Testis (tissue), 2 donors: ENCODE data around the gene TGFBR3.

Experiments used
- POLR2A ChIP-seq: fragments of 450-650 bp; IDR thresholded peaks from one replicate; pipeline ENCODE4 v1.6.1; 2017; ENCODE audit warnings: antibody characterized with exemption, mild to moderate bottlenecking, moderate library complexity
- TF ChIP-seq, protein P1 (sequence below), 3 experiments: fragments of 450-650 bp in 2 of 3; fragments of 200-600 bp in 1 of 3; sonication (generic) in 1 of 3; IDR thresholded peaks; one replicate each; pipeline ENCODE4 v1.5.1; 2016 to 2019; ENCODE audit warnings: antibody characterized with exemption in 3 of 3, mild to moderate bottlenecking in 2 of 3, moderate library complexity in 1 of 3

DNA sequence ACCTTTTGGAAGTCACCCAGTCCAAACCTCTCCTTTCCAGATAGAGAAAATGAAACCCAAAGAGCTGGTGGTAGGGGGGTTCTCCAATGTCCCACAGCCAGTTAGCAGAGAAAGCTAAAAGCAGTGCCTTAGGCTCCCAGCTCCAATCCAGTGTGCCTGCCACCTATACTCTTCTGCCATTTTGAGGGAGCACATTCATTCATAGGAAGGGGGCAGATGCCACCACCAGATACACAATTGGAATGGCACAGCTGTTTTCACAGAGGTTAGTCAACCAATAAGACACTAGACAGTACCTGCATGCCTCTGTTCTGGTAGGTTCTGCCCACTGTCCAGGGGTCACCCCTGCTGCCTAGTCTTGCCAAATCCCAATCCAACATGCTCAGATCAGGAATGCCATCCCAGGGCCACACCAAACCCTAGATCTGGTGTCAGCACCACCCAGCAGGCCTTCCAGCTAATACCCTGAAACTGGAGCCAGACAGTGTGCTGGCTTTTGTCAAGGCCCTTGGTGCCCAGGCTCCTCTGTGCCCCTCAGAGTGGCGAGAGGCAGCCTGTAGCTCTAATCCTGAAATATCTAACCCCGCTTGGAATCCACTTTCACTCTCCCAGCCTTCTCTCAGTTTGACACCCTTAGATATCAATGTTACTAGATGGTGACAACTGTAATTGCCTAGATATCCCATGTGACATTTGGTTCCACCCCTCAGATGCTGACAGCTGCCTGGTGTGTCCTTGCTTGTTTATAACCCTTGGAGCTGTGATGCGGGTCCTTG, 178.6 kb downstream of the TGFBR3 start:
- no peak for TF ChIP-seq POLR2A
- TF ChIP-seq, protein P1, sequence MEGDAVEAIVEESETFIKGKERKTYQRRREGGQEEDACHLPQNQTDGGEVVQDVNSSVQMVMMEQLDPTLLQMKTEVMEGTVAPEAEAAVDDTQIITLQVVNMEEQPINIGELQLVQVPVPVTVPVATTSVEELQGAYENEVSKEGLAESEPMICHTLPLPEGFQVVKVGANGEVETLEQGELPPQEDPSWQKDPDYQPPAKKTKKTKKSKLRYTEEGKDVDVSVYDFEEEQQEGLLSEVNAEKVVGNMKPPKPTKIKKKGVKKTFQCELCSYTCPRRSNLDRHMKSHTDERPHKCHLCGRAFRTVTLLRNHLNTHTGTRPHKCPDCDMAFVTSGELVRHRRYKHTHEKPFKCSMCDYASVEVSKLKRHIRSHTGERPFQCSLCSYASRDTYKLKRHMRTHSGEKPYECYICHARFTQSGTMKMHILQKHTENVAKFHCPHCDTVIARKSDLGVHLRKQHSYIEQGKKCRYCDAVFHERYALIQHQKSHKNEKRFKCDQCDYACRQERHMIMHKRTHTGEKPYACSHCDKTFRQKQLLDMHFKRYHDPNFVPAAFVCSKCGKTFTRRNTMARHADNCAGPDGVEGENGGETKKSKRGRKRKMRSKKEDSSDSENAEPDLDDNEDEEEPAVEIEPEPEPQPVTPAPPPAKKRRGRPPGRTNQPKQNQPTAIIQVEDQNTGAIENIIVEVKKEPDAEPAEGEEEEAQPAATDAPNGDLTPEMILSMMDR (IDR thresholded peaks at IDR 0.05), result no peak
